Endometrial microvascular endothelial cells (primary cell): ENCODE data around the gene WDR82. TPM values are rescaled to one million over a fixed set of nuclear protein-coding genes. Genes with fewer than 3 reads are reported as not detected.

Source experiments
- in situ Hi-C: cut with HindIII; loops from 2 replicates; pipeline ENCODE4 v1.10.0; 2017; ENCODE audit warnings: low sequenced_read_pairs, low pct_unique_long_range_greater_than_20kb; ENCODE audit errors: inconsistent ontology term
- total RNA-seq: library from RNA; depleted of rRNA; stranded (reverse); fragments of >200 nt; gene quantifications from one replicate; pipeline ENCODE4 v1.2.3, GENCODE V29; 2015; ENCODE audit errors: inconsistent ontology term

Gene WDR82
- total RNA-seq, 1 donor from 2014 or later, result 60.1 TPM

GRCh38 chr3:52245322-52246263 lies 32.9 kb downstream of the WDR82 start, which contains the start of gene PPM1M:
PPM1M (plus strand) TSS chr3:52245759; CDS start chr3:52245825, 66 bp downstream.
- in situ Hi-C loops, result no loop called here

GRCh38 chr3:52243791-52244628 lies 34.4 kb downstream of the WDR82 start:
- in situ Hi-C loops, result no loop called here

- in situ Hi-C loops, result no loop called here
Measured at GRCh38 chr3:52242039-52242438, 36.4 kb downstream of the WDR82 start.

- in situ Hi-C loops, result no loop called here
Measured at GRCh38 chr3:52240886-52241370, 37.5 kb downstream of the WDR82 start.

GRCh38 chr3:52240059-52240885 lies 38.2 kb downstream of the WDR82 start:
- in situ Hi-C loops, result no loop called here

- in situ Hi-C loops, result no loop called here
Measured at GRCh38 chr3:52238761-52239701, 39.4 kb downstream of the WDR82 start, which contains the start of gene TWF2. TWF2 (minus strand) TSS chr3:52239158; CDS start chr3:52239016, 142 bp downstream.

GRCh38 chr3:52238193-52238760 lies 40.2 kb downstream of the WDR82 start:
- in situ Hi-C loops, result no loop called here

- in situ Hi-C loops, result no loop called here
Measured at GRCh38 chr3:52237657-52238172, 40.7 kb downstream of the WDR82 start.

- in situ Hi-C loops, result no loop called here
Measured at GRCh38 chr3:52237006-52237656, 41.3 kb downstream of the WDR82 start.

- in situ Hi-C loops, result no loop called here
Measured at GRCh38 chr3:52236424-52236886, 42.0 kb downstream of the WDR82 start.

- in situ Hi-C loops, result no loop called here
Measured at GRCh38 chr3:52234516-52235447, 43.7 kb downstream of the WDR82 start.

- in situ Hi-C loops, result no loop called here
Measured at GRCh38 chr3:52233968-52234367, 44.5 kb downstream of the WDR82 start.

- in situ Hi-C loops, result no loop called here
Measured at GRCh38 chr3:52233108-52233591, 45.3 kb downstream of the WDR82 start.

GRCh38 chr3:52232279-52233107 lies 46.0 kb downstream of the WDR82 start:
- in situ Hi-C loops, result no loop called here
